ENCODE results near the gene STMND1. TPM values are rescaled to one million over a fixed set of nuclear protein-coding genes. Genes with fewer than 3 reads are reported as not detected.
A peak's percentile ranks its signal among the peaks of the same experiment; 100 is the strongest.

STMND1 gene
- total RNA-seq, 3 donors from 2014 or later (not counting 1 experiment from before 2014, with no cell fraction given), result not detected

DNA sequence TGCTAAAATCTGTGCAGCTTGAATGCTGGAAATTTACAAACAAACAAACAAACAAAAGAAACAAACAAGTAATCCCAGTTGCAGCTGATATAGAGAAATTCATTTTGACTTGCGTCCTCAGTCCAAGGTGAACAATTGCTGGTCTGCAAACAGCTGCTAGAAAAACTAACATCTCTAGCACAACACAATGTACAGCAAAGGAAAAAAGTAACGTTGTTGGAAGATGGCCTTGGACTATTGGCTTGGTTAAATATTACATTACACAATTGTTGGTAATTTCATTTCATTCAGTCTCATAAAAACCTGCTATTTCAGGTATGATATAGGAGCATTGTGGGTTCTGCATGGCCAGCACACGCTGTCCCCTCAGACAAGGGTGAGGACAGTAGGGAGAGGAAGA, 50.0 kb downstream of the STMND1 start:
- TF ChIP-seq, protein P1, sequence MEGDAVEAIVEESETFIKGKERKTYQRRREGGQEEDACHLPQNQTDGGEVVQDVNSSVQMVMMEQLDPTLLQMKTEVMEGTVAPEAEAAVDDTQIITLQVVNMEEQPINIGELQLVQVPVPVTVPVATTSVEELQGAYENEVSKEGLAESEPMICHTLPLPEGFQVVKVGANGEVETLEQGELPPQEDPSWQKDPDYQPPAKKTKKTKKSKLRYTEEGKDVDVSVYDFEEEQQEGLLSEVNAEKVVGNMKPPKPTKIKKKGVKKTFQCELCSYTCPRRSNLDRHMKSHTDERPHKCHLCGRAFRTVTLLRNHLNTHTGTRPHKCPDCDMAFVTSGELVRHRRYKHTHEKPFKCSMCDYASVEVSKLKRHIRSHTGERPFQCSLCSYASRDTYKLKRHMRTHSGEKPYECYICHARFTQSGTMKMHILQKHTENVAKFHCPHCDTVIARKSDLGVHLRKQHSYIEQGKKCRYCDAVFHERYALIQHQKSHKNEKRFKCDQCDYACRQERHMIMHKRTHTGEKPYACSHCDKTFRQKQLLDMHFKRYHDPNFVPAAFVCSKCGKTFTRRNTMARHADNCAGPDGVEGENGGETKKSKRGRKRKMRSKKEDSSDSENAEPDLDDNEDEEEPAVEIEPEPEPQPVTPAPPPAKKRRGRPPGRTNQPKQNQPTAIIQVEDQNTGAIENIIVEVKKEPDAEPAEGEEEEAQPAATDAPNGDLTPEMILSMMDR (IDR thresholded peaks at IDR 0.05), result no peak
- Histone ChIP-seq H3K27ac (ENCODE audit: low read length) (no peak overlapping the region), H3K27me3 (ENCODE audit: control insufficient read depth, insufficient read depth, low read length) (no peaks in the 10 kb centered on the region), H3K36me3 (ENCODE audit: control insufficient read depth, insufficient read depth, low read length) (no peaks in the 10 kb centered on the region), H3K4me1 (ENCODE audit: control insufficient read depth, insufficient read depth, low read length) (no peaks in the 10 kb centered on the region), H3K9me3 (ENCODE audit: control insufficient read depth, insufficient read depth, low read length) (no peaks in the 10 kb centered on the region), H3K4me3 (ENCODE audit: low read length) (no peak overlapping the region)
- H3K4me1 Mint-ChIP-seq, result no peaks in the 10 kb centered on the region
- intact Hi-C loops (cut with micrococcal nuclease), result no loop called here
- ATAC-seq (no peak), DNase-seq (no peak)
- WGBS (ENCODE audit: insufficient coverage), result 95% methylated on average over 2 of the region's 3 CpGs
- no peaks in the 10 kb centered on the region for H3K9me3 Mint-ChIP-seq
- no peak overlapping the region for H3K4me3 Mint-ChIP-seq
- no peak overlapping the region for H3K27ac Mint-ChIP-seq
- H3K36me3 Mint-ChIP-seq, result no peaks in the 10 kb centered on the region
- H3K27me3 Mint-ChIP-seq (ENCODE audit: low read depth in 2 of 2), result peaks cover 0 to 6% of the 10 kb centered on the region in 2 donors

DNA sequence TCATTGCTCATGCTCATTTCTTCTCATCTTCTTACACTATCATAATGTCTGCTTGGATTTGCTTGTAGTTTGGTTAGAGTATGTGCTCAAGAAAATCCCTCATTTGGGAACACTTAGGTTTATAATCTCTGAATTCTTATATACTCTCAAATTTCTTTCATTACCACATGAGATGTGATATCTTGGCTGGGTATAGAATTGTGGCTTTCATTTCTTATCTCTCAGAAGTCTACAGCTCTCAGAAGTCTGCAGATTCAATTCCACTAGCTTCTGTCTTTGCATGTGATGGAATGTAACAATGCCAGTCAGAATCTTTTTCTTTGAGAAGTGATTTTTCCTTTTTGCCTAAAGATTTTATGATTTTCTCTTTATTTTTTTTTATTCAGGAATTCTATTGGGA, 50.9 kb downstream of the STMND1 start:
- Histone ChIP-seq H3K27ac (ENCODE audit: low read length) (no peak overlapping the region), H3K9me3 (ENCODE audit: control insufficient read depth, insufficient read depth, low read length) (no peaks in the 10 kb centered on the region), H3K27me3 (ENCODE audit: control insufficient read depth, insufficient read depth, low read length) (no peaks in the 10 kb centered on the region), H3K4me3 (ENCODE audit: low read length) (no peak overlapping the region), H3K4me1 (ENCODE audit: control insufficient read depth, insufficient read depth, low read length) (no peaks in the 10 kb centered on the region), H3K36me3 (ENCODE audit: control insufficient read depth, insufficient read depth, low read length) (no peaks in the 10 kb centered on the region)
- DNase-seq (no peak), ATAC-seq (no peak)
- H3K27me3 Mint-ChIP-seq (ENCODE audit: low read depth in 2 of 2), result peaks cover 0 to 6% of the 10 kb centered on the region in 2 donors
- no peak overlapping the region for H3K27ac Mint-ChIP-seq
- H3K4me1 Mint-ChIP-seq, result no peaks in the 10 kb centered on the region
- intact Hi-C loops (cut with micrococcal nuclease), result no loop called here
- no peaks in the 10 kb centered on the region for H3K9me3 Mint-ChIP-seq
- TF ChIP-seq, protein P1 (IDR thresholded peaks at IDR 0.05), result no peak
- no peak overlapping the region for H3K4me3 Mint-ChIP-seq
- no peaks in the 10 kb centered on the region for H3K36me3 Mint-ChIP-seq

DNA sequence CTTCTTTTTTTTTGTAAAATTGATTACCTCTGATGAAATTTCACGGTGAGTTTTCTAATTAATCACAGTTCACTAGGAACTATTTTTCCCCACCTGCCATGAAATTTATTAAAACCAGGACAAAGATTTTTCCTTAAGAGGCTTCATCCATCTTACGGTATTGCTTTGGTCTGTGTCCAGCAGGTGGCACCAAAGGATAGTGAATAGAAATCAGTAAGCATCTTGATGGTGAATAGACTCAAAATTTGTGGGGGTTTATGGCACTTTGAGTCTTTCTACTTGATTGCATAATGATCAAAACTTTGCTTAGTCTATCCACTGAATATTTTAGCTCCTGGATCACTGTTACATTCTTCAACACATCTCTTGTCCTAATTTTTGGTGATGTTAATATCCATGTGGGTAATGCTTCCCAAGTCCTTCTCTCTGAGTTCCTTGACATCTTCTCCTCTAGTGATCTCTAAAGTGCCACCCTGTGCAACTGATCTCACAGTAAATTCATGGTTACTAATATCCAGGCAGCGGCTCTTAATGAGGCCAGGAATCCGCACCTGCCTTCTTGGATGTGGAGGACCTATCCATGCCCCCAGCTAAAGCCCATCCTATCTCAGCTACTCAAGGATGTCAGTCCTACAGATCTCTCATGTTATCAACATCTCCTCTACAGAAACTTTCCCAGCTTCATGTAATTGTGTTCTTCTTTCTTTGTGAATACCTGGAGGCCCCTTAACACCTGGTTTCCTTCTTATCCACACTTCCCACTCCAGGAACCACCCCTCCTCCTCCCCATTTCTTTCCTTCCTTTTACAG, 54.5 kb downstream of the STMND1 start:
- no peaks in the 10 kb centered on the region for H3K27me3 ChIP-seq (ENCODE audit: control insufficient read depth, insufficient read depth, low read length)
- no peaks in the 10 kb centered on the region for H3K36me3 ChIP-seq (ENCODE audit: control insufficient read depth, insufficient read depth, low read length)
- no peaks in the 10 kb centered on the region for H3K4me1 ChIP-seq (ENCODE audit: control insufficient read depth, insufficient read depth, low read length)
- H3K9me3 Mint-ChIP-seq, result no peaks in the 10 kb centered on the region
- WGBS (ENCODE audit: insufficient coverage), result 41% methylated on average over 4 of the region's 4 CpGs
- peak in 2 of 3 donors; percentile 44 to 67 for ATAC-seq
- H3K4me1 Mint-ChIP-seq, result no peaks in the 10 kb centered on the region
- no peak overlapping the region for H3K27ac Mint-ChIP-seq
- no peak overlapping the region for H3K4me3 ChIP-seq (ENCODE audit: low read length)
- intact Hi-C loops (cut with micrococcal nuclease), result loop anchor here (2.0 to 5.0 kb wide), 3 partner anchors 428 to 661 kb away; no protein-coding TSS in a partner anchor
- no peaks in the 10 kb centered on the region for H3K36me3 Mint-ChIP-seq
- DNase-seq, result peak; percentile 46 to 83
- peaks cover 4 to 18% of the 10 kb centered on the region in 2 donors for H3K27me3 Mint-ChIP-seq (ENCODE audit: low read depth in 2 of 2)
- no peaks in the 10 kb centered on the region for H3K9me3 ChIP-seq (ENCODE audit: control insufficient read depth, insufficient read depth, low read length)
- TF ChIP-seq, protein P1 (IDR thresholded peaks at IDR 0.05), result peak; percentile 87
- no peak overlapping the region for H3K27ac ChIP-seq (ENCODE audit: low read length)
- no peak overlapping the region for H3K4me3 Mint-ChIP-seq
